IMR-90 (cell line): ENCODE results near the gene PRR19.

ENCODE experiments used
- BHLHE40 ChIP-seq: fragments of 150-350 bp; IDR thresholded peaks from 2 replicates; pipeline ENCODE4 v1.6.1; 2016; ENCODE audit warnings: mild to moderate bottlenecking, low read depth, low read length
- CEBPB ChIP-seq: IDR thresholded peaks from 2 replicates; pipeline ENCODE4 v1.6.1; 2012; ENCODE audit warnings: low read depth, low read length, improper control_type of control experiment
- CHD1 ChIP-seq: IDR thresholded peaks from 2 replicates; pipeline ENCODE4 v1.6.1; 2012; ENCODE audit warnings: low read depth, low read length, improper control_type of control experiment
- FOS ChIP-seq: fragments of 150-350 bp; IDR thresholded peaks from 2 replicates; pipeline ENCODE4 v1.6.1; 2016; ENCODE audit warnings: low read depth, low read length
- MAFK ChIP-seq: IDR thresholded peaks from 2 replicates; pipeline ENCODE4 v1.6.1; 2012; ENCODE audit warnings: low read depth, low read length, improper control_type of control experiment
- MAZ ChIP-seq: IDR thresholded peaks from 2 replicates; pipeline ENCODE4 v1.6.1; 2012; ENCODE audit warnings: low read depth, mild to moderate bottlenecking, low read length, improper control_type of control experiment, moderate library complexity, borderline replicate concordance
- MXI1 ChIP-seq: IDR thresholded peaks from 2 replicates; pipeline ENCODE4 v1.6.1; 2012; ENCODE audit warnings: low read depth, mild to moderate bottlenecking, low read length, moderate library complexity, borderline replicate concordance
- POLR2A ChIP-seq: IDR thresholded peaks from 2 replicates; pipeline ENCODE4 v1.6.1; 2012; ENCODE audit warnings: mild to moderate bottlenecking, low read depth, low read length
- RAD21 ChIP-seq: IDR thresholded peaks from 2 replicates; pipeline ENCODE4 v1.6.1; 2012; ENCODE audit warnings: low read length, improper control_type of control experiment
- RCOR1 ChIP-seq: IDR thresholded peaks from 2 replicates; pipeline ENCODE4 v1.6.1; 2012; ENCODE audit warnings: mild to moderate bottlenecking, low read length, improper control_type of control experiment; ENCODE audit not compliant: insufficient replicate concordance
- RFX5 ChIP-seq: IDR thresholded peaks from 2 replicates; pipeline ENCODE4 v1.8.0; 2012; ENCODE audit warnings: low read depth, mild to moderate bottlenecking, low read length, moderate library complexity
- SMC3 ChIP-seq: fragments of 150-350 bp; IDR thresholded peaks from 2 replicates; pipeline ENCODE4 v1.6.1; 2016; ENCODE audit warnings: low read depth, mild to moderate bottlenecking, antibody characterized with exemption, low read length, moderate library complexity
- TF ChIP-seq, protein P1 (sequence below): conservative IDR thresholded peaks from 2 replicates; pipeline ENCODE4 v1.5.1; 2012; ENCODE audit warnings: mild to moderate bottlenecking, low read depth, low read length, improper control_type of control experiment
- TF ChIP-seq, protein P2 (sequence below): fragments of 150-350 bp; IDR thresholded peaks from 2 replicates; pipeline ENCODE4 v1.6.1; 2017; ENCODE audit warnings: mild to moderate bottlenecking, antibody characterized with exemption, low read length, low read depth

DNA sequence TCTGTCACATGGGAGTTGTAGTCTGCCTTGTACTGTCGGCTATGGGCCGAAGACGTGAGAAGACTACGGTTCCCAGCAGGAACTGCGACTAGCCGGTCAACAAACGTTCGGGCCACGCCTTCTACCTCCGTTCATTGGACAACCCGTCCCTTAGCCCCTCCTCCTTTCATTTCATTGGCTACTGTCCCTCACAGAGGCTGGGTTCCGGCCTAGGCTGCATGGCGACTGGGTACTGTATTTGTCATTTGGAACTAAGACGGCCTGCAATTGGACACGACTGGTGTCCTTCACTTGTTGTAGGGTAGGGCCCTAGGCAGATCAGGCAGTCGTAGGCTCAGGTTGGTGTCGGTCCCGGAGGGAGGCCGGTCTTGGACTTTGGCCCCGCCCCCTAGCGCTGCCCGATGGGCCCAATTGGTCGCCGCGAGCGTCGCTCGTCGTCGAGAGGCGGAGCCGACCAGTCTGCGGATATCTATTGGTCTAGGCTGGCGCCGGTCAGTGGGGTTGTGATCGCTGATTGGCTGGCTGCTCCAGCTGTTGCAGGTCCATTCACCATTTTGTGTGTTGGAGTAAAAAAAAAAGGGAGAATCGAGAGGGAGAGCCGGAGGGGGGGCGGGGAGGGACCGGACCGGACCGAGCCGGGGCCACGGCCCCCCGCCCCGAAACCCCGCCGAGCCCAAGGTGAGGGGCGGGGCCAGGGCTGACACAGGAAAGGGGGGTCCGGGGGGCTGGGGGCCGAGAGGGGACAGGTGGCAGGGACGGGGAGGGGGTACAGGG, 33.0 kb upstream of the PRR19 start, which contains the start of gene CIC:
- TF ChIP-seq, protein P1, sequence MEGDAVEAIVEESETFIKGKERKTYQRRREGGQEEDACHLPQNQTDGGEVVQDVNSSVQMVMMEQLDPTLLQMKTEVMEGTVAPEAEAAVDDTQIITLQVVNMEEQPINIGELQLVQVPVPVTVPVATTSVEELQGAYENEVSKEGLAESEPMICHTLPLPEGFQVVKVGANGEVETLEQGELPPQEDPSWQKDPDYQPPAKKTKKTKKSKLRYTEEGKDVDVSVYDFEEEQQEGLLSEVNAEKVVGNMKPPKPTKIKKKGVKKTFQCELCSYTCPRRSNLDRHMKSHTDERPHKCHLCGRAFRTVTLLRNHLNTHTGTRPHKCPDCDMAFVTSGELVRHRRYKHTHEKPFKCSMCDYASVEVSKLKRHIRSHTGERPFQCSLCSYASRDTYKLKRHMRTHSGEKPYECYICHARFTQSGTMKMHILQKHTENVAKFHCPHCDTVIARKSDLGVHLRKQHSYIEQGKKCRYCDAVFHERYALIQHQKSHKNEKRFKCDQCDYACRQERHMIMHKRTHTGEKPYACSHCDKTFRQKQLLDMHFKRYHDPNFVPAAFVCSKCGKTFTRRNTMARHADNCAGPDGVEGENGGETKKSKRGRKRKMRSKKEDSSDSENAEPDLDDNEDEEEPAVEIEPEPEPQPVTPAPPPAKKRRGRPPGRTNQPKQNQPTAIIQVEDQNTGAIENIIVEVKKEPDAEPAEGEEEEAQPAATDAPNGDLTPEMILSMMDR, result 0 out of 2 replicates have a peak, but pooled peaks have one; percentile 0
- no peak for TF ChIP-seq POLR2A
- TF ChIP-seq FOS, result peak; percentile 87; the same call in 1 of the 2 replicates
- no peak for TF ChIP-seq RAD21
- TF ChIP-seq MAFK, result no peak
- no peak for TF ChIP-seq MXI1
- TF ChIP-seq, protein P2, sequence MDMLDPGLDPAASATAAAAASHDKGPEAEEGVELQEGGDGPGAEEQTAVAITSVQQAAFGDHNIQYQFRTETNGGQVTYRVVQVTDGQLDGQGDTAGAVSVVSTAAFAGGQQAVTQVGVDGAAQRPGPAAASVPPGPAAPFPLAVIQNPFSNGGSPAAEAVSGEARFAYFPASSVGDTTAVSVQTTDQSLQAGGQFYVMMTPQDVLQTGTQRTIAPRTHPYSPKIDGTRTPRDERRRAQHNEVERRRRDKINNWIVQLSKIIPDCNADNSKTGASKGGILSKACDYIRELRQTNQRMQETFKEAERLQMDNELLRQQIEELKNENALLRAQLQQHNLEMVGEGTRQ, result peak; percentile 55; the same call in 1 of the 2 replicates
- no peak for TF ChIP-seq SMC3
- no peak for TF ChIP-seq CEBPB
- TF ChIP-seq MAZ, result peak; percentile 23; the same call in 1 of the 2 replicates
- TF ChIP-seq CHD1, result no peak
- TF ChIP-seq RCOR1, result no peak
- TF ChIP-seq RFX5, result 0 out of 2 replicates have a peak, but pooled peaks have one; percentile 12
- no peak for TF ChIP-seq BHLHE40
